Liver (tissue), 9 donors: ENCODE measurements around the gene PAPPA. TPM values are rescaled to one million over a fixed set of nuclear protein-coding genes. Genes with fewer than 3 reads are reported as not detected.

Source experiments
- DNase-seq: peaks from one replicate; pipeline ENCODE4 v3.0.0-alpha.2; 2017; ENCODE audit warnings: low spot score
- H3K27ac ChIP-seq, 2 donors: one replicate each; pipeline ENCODE4 v1.7.0; 2013; ENCODE audit warnings: inconsistent platforms in 2 of 2, low read length in 2 of 2, control low read depth in 1 of 2, low read depth in 1 of 2, mild to moderate bottlenecking in 1 of 2
- H3K27me3 ChIP-seq, 4 donors: one replicate each; pipeline versions ENCODE4 v1.6.1 to v1.7.0; 2013; ENCODE audit warnings: low read length in 3 of 4, inconsistent platforms in 1 of 4, mild to moderate bottlenecking in 1 of 4, moderate library complexity in 1 of 4; ENCODE audit not compliant: control insufficient read depth in 4 of 4, insufficient read depth in 4 of 4
- H3K36me3 ChIP-seq, 4 donors: one replicate each; pipeline versions ENCODE4 v1.6.1 to v1.7.0; 2013; ENCODE audit warnings: low read length in 3 of 4, mild to moderate bottlenecking in 3 of 4, low read depth in 1 of 4, moderate library complexity in 1 of 4; ENCODE audit not compliant: control insufficient read depth in 4 of 4, insufficient read depth in 3 of 4
- H3K4me1 ChIP-seq, 4 donors: one replicate each; pipeline versions ENCODE4 v1.6.1 to v1.7.0; 2013; ENCODE audit warnings: low read length in 3 of 4, mild to moderate bottlenecking in 3 of 4, moderate library complexity in 1 of 4; ENCODE audit not compliant: control insufficient read depth in 4 of 4, insufficient read depth in 4 of 4
- H3K4me3 ChIP-seq, 3 donors: one replicate each; pipeline versions ENCODE4 v1.6.1 to v1.7.0; 2013; ENCODE audit warnings: low read length in 3 of 3, control low read depth in 1 of 3, low read depth in 1 of 3, mild to moderate bottlenecking in 1 of 3
- H3K9ac ChIP-seq, 2 donors: one replicate each; pipeline ENCODE4 v1.7.0; 2013; ENCODE audit warnings: low read length in 2 of 2, mild to moderate bottlenecking in 2 of 2, moderate library complexity in 2 of 2, control low read depth in 1 of 2, low read depth in 1 of 2
- H3K9me3 ChIP-seq, 4 donors: one replicate each; pipeline versions ENCODE4 v1.6.1 to v1.7.0; 2013; ENCODE audit warnings: low read length in 3 of 4; ENCODE audit not compliant: control insufficient read depth in 4 of 4
- ATF3 ChIP-seq: IDR thresholded peaks from 2 replicates; pipeline ENCODE4 v1.6.1; 2016; ENCODE audit warnings: antibody characterized with exemption
- EGR1 ChIP-seq, 2 donors: IDR thresholded peaks; 2 replicates each; pipeline ENCODE4 v1.6.1; 2016 to 2018; ENCODE audit warnings: antibody characterized with exemption in 2 of 2, low read depth in 2 of 2
- FOXA1 ChIP-seq: IDR thresholded peaks from 2 replicates; pipeline ENCODE4 v1.6.1; 2016; ENCODE audit warnings: antibody characterized with exemption
- FOXA2 ChIP-seq: IDR thresholded peaks from 2 replicates; pipeline ENCODE4 v1.6.1; 2016; ENCODE audit warnings: antibody characterized with exemption
- GABPA ChIP-seq, 2 donors: IDR thresholded peaks in 1 of 2; conservative IDR thresholded peaks in 1 of 2; 2 replicates each; pipeline ENCODE4 v1.6.1; 2016; ENCODE audit warnings: antibody characterized with exemption in 2 of 2, mild to moderate bottlenecking in 1 of 2, moderate library complexity in 1 of 2
- HNF4A ChIP-seq, 2 donors: conservative IDR thresholded peaks; 2 replicates each; pipeline ENCODE4 v1.6.1; 2016; ENCODE audit warnings: antibody characterized with exemption in 2 of 2, mild to moderate bottlenecking in 2 of 2
- HNF4G ChIP-seq: IDR thresholded peaks from 2 replicates; pipeline ENCODE4 v1.6.1; 2016; ENCODE audit warnings: antibody characterized with exemption
- JUND ChIP-seq, 2 donors: IDR thresholded peaks; 2 replicates each; pipeline ENCODE4 v1.6.1; 2016; ENCODE audit warnings: antibody characterized with exemption in 2 of 2
- MAX ChIP-seq: IDR thresholded peaks from 2 replicates; pipeline ENCODE4 v1.6.1; 2016; ENCODE audit warnings: antibody characterized with exemption
- NR2F2 ChIP-seq: IDR thresholded peaks from 2 replicates; pipeline ENCODE4 v1.6.1; 2016; ENCODE audit warnings: antibody characterized with exemption
- RAD21 ChIP-seq, 2 donors: IDR thresholded peaks; 2 replicates each; pipeline ENCODE4 v1.6.1; 2016; ENCODE audit warnings: antibody characterized with exemption in 2 of 2, mild to moderate bottlenecking in 2 of 2
- REST ChIP-seq: IDR thresholded peaks from 2 replicates; pipeline ENCODE4 v1.6.1; 2016; ENCODE audit warnings: antibody characterized with exemption, mild to moderate bottlenecking
- RXRA ChIP-seq, 2 donors: IDR thresholded peaks; 2 replicates each; pipeline ENCODE4 v1.6.1; 2017 to 2018; ENCODE audit warnings: antibody characterized with exemption in 2 of 2, mild to moderate bottlenecking in 1 of 2
- SP1 ChIP-seq: IDR thresholded peaks from 2 replicates; pipeline ENCODE4 v1.6.1; 2018; ENCODE audit warnings: antibody characterized with exemption, mild to moderate bottlenecking
- TAF1 ChIP-seq: conservative IDR thresholded peaks from 2 replicates; pipeline ENCODE4 v1.6.1; 2016; ENCODE audit warnings: antibody characterized with exemption, mild to moderate bottlenecking
- YY1 ChIP-seq: IDR thresholded peaks from 2 replicates; pipeline ENCODE4 v1.6.1; 2016; ENCODE audit warnings: antibody characterized with exemption, mild to moderate bottlenecking
- WGBS: extraction: QIAGEN DNeasy Blood & Tissue Kit; methylation state at CpG from one replicate; pipeline ENCODE4 v1.1.7; 2013; 5-methylcytosine and 5-hydroxymethylcytosine counted together
- polyA plus RNA-seq, 2 donors: library from polyadenylated mRNA; stranded (reverse) in 1 of 2; unstranded in 1 of 2; fragments of 200-250 nt in 1 of 2; fragments of >200 nt in 1 of 2; fragmentation: Nextera tagmentation in 1 of 2; extraction: Ambion mirVana in 1 of 2; gene quantifications; one replicate each; pipeline versions ENCODE4 v1.2.1 to v1.2.3, GENCODE V29; 2013 to 2015
- total RNA-seq, 2 donors: library from RNA; depleted of rRNA; stranded (reverse); fragments of >200 nt; gene quantifications; one replicate each; pipeline ENCODE4 v1.2.3, GENCODE V29; 2014
- TF ChIP-seq, protein P1 (sequence below): IDR thresholded peaks from 2 replicates; pipeline ENCODE4 v1.6.1; 2016; ENCODE audit warnings: antibody characterized with exemption
- TF ChIP-seq, protein P2 (sequence below): fragments of 150-350 bp; IDR thresholded peaks from 2 replicates; pipeline ENCODE4 v1.5.1; 2017; ENCODE audit warnings: improper control_type of control experiment, low read depth, low read length; ENCODE audit not compliant: missing input control
- donor health status: healthy.
- donor health status: healthy.
- donor health status: healthy.
- donor health status: healthy.
- donor health status: healthy.

Gene PAPPA
- total and polyA plus RNA-seq, 4 donors, result 0.03 to 0.33 (median 0.20) TPM

DNA sequence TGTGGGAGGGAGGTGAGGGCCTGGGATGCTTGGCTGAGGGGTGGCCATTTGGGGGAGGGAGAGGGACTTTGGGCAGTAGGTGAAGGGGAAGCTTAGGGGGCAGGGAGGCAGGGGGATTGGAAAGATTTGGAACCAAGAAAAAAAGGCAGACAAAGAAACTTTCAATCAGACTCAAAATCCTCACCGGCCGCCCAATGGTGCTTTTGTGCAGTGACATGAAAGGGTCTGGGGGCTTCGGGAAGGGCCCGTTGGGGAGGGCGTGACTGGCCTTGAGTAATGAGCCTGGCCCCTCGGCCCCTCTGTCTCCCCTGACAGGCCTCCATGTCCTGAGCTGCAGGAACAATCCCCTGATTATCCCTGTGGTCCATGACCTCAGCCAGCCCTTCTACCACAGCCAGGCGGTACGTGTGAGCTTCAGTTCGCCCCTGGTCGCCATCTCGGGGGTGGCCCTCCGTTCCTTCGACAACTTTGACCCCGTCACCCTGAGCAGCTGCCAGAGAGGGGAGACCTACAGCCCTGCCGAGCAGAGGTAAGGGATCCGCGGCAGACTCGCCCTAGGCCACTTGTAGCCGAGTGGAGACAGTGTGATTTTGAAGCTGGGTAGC, 181.1 kb downstream of the PAPPA start (continued):
- TF ChIP-seq, protein P1, sequence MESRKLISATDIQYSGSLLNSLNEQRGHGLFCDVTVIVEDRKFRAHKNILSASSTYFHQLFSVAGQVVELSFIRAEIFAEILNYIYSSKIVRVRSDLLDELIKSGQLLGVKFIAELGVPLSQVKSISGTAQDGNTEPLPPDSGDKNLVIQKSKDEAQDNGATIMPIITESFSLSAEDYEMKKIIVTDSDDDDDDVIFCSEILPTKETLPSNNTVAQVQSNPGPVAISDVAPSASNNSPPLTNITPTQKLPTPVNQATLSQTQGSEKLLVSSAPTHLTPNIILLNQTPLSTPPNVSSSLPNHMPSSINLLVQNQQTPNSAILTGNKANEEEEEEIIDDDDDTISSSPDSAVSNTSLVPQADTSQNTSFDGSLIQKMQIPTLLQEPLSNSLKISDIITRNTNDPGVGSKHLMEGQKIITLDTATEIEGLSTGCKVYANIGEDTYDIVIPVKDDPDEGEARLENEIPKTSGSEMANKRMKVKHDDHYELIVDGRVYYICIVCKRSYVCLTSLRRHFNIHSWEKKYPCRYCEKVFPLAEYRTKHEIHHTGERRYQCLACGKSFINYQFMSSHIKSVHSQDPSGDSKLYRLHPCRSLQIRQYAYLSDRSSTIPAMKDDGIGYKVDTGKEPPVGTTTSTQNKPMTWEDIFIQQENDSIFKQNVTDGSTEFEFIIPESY, result no peak

DNA sequence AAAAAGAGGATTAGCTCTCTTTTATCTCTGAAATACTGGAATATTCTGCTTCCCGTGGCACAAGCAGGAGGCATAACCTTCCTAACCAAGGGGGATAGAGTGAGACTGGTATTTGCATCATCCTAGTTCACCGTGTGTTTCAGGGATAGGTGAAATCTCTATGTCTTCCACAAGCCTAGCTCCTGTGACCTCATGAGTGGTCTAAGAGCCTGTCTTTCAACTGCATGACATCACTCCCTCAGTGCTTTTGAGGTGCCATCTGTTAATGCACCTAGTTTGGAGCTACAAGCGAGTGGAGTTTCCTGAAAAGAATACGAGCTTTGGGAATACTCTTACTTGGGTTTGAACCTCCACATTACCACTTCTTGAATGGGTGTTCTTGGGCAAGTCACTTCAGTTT, 181.8 kb downstream of the PAPPA start:
- Histone ChIP-seq H3K9me3 (no peaks in the 10 kb centered on the region), H3K4me1 (peaks cover 0 to 8% (median 3%) of the 10 kb centered on the region in 4 donors), H3K27me3 (no peaks in the 10 kb centered on the region), H3K36me3 (no peaks in the 10 kb centered on the region), H3K4me3 (no peak overlapping the region), H3K27ac (no peak overlapping the region), H3K9ac (no peak overlapping the region)
- WGBS, result 90% methylated on average over 4 of the region's 4 CpGs
- DNase-seq, result no peak
- TF ChIP-seq MAX (no peak), ATF3 (no peak)

- no peak overlapping the region for H3K4me3 ChIP-seq
- TF ChIP-seq YY1, result peak; percentile 57
- TF ChIP-seq GABPA (IDR thresholded peaks at IDR 0.05 in 1 of 2, conservative IDR thresholded peaks at IDR 0.05 in 1 of 2), result no peak
- TF ChIP-seq JUND (IDR thresholded peaks at IDR 0.05), result no peak
- peak; percentile 14 for TF ChIP-seq HNF4G
- TF ChIP-seq FOXA1, result no peak
- TF ChIP-seq FOXA2, result peak; percentile 52
- peak; percentile 7 to 14 for TF ChIP-seq RAD21 (IDR thresholded peaks at IDR 0.05)
- TF ChIP-seq SP1, result no peak
- no peak for TF ChIP-seq NR2F2
- no peak for TF ChIP-seq MAX
- no peak for TF ChIP-seq REST
- TF ChIP-seq, protein P1, result no peak
- TF ChIP-seq RXRA (IDR thresholded peaks at IDR 0.05), result peak in 1 of 2 donors; percentile 21
- TF ChIP-seq, protein P2, sequence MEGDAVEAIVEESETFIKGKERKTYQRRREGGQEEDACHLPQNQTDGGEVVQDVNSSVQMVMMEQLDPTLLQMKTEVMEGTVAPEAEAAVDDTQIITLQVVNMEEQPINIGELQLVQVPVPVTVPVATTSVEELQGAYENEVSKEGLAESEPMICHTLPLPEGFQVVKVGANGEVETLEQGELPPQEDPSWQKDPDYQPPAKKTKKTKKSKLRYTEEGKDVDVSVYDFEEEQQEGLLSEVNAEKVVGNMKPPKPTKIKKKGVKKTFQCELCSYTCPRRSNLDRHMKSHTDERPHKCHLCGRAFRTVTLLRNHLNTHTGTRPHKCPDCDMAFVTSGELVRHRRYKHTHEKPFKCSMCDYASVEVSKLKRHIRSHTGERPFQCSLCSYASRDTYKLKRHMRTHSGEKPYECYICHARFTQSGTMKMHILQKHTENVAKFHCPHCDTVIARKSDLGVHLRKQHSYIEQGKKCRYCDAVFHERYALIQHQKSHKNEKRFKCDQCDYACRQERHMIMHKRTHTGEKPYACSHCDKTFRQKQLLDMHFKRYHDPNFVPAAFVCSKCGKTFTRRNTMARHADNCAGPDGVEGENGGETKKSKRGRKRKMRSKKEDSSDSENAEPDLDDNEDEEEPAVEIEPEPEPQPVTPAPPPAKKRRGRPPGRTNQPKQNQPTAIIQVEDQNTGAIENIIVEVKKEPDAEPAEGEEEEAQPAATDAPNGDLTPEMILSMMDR, result no peak
- no peak for TF ChIP-seq ATF3
- no peak for TF ChIP-seq TAF1
- no peak for TF ChIP-seq EGR1 (IDR thresholded peaks at IDR 0.05; ENCODE audit: low read depth in 2 of 2)
- peak; percentile 30 to 46 for TF ChIP-seq HNF4A (conservative IDR thresholded peaks at IDR 0.05)
- WGBS, result 39% methylated on average over 7 of the region's 7 CpGs
- peaks cover 0 to 8% (median 3%) of the 10 kb centered on the region in 4 donors for H3K4me1 ChIP-seq
- no peaks in the 10 kb centered on the region for H3K9me3 ChIP-seq
- H3K9ac ChIP-seq, result no peak overlapping the region
- no peaks in the 10 kb centered on the region for H3K36me3 ChIP-seq
- H3K27ac ChIP-seq, result no peak overlapping the region
- no peaks in the 10 kb centered on the region for H3K27me3 ChIP-seq
- no peak for DNase-seq
These were observed 182.7 kb downstream of the PAPPA start for GRCh38 chr9:116336133-116336862.
